HEK293T (cell line): ENCODE data around the gene TMEM256.

Experiments used
- CTCF ChIA-PET: fragments of 350-600 bp; formaldehyde crosslinking; extraction: SDS; loops from one replicate; lab custom pipeline; 2021; ENCODE audit warnings: antibody characterized with exemption, inconsistent platforms; lab: Yijun Ruan, JAX
- POLR2A ChIA-PET: fragments of 350-600 bp; formaldehyde crosslinking; extraction: SDS; loops from one replicate; lab custom pipeline; 2020; ENCODE audit warnings: antibody characterized with exemption, inconsistent platforms; lab: Yijun Ruan, JAX
- DNase-seq: peaks from one replicate; pipeline ENCODE4 v3.0.0; 2012; ENCODE audit warnings: mixed read lengths; ENCODE audit errors: extremely low spot score
- ARNT ChIP-seq: fragments of 450-650 bp; IDR thresholded peaks from 2 replicates; pipeline ENCODE4 v1.6.1; 2017; ENCODE audit warnings: mild to moderate bottlenecking
- BHLHE40 ChIP-seq: fragments of 450-650 bp; IDR thresholded peaks from 2 replicates; pipeline ENCODE4 v1.6.1; 2016; ENCODE audit warnings: mild to moderate bottlenecking, moderate library complexity, borderline replicate concordance
- CTBP1 ChIP-seq: fragments of 450-650 bp; IDR thresholded peaks from 2 replicates; pipeline ENCODE4 v1.6.1; 2016; ENCODE audit warnings: borderline replicate concordance
- ELF4 ChIP-seq: fragments of 450-650 bp; IDR thresholded peaks from 2 replicates; pipeline ENCODE4 v1.6.1; 2017; ENCODE audit warnings: antibody characterized with exemption
- FOXA1 ChIP-seq: fragments of 450-650 bp; IDR thresholded peaks from 2 replicates; pipeline ENCODE4 v1.6.1; 2016; ENCODE audit warnings: mild to moderate bottlenecking
- FOXK2 ChIP-seq: fragments of 450-650 bp; IDR thresholded peaks from 2 replicates; pipeline ENCODE4 v1.6.1; 2016; ENCODE audit warnings: mild to moderate bottlenecking
- FOXM1 ChIP-seq: fragments of 450-650 bp; IDR thresholded peaks from 2 replicates; pipeline ENCODE4 v1.6.1; 2017; ENCODE audit warnings: mild to moderate bottlenecking, borderline replicate concordance
- HDGF ChIP-seq: fragments of 450-650 bp; IDR thresholded peaks from 2 replicates; pipeline ENCODE4 v1.6.1; 2017; ENCODE audit warnings: antibody characterized with exemption, borderline replicate concordance
- L3MBTL2 ChIP-seq: fragments of 450-650 bp; conservative IDR thresholded peaks from 2 replicates; pipeline ENCODE4 v1.6.1; 2016; ENCODE audit warnings: mild to moderate bottlenecking
- LEF1 ChIP-seq: fragments of 450-650 bp; IDR thresholded peaks from 2 replicates; pipeline ENCODE4 v1.6.1; 2017; ENCODE audit warnings: mild to moderate bottlenecking, borderline replicate concordance
- NFRKB ChIP-seq: fragments of 450-650 bp; IDR thresholded peaks from 2 replicates; pipeline ENCODE4 v1.6.1; 2016; ENCODE audit warnings: mild to moderate bottlenecking, moderate library complexity
- SP1 ChIP-seq: fragments of 450-650 bp; IDR thresholded peaks from 2 replicates; pipeline ENCODE4 v1.6.1; 2017
- SUZ12 ChIP-seq: fragments of 450-650 bp; IDR thresholded peaks from 2 replicates; pipeline ENCODE4 v1.6.1; 2016; ENCODE audit warnings: mild to moderate bottlenecking
- TARDBP ChIP-seq: fragments of 450-650 bp; IDR thresholded peaks from 2 replicates; pipeline ENCODE4 v1.6.1; 2016
- ZNF384 ChIP-seq: fragments of 450-650 bp; IDR thresholded peaks from 2 replicates; pipeline ENCODE4 v1.6.1; 2016
- TF ChIP-seq, protein P1 (sequence below): fragments of 450-650 bp; IDR thresholded peaks from 2 replicates; pipeline ENCODE4 v1.6.1; 2016

Gene TMEM256

DNA sequence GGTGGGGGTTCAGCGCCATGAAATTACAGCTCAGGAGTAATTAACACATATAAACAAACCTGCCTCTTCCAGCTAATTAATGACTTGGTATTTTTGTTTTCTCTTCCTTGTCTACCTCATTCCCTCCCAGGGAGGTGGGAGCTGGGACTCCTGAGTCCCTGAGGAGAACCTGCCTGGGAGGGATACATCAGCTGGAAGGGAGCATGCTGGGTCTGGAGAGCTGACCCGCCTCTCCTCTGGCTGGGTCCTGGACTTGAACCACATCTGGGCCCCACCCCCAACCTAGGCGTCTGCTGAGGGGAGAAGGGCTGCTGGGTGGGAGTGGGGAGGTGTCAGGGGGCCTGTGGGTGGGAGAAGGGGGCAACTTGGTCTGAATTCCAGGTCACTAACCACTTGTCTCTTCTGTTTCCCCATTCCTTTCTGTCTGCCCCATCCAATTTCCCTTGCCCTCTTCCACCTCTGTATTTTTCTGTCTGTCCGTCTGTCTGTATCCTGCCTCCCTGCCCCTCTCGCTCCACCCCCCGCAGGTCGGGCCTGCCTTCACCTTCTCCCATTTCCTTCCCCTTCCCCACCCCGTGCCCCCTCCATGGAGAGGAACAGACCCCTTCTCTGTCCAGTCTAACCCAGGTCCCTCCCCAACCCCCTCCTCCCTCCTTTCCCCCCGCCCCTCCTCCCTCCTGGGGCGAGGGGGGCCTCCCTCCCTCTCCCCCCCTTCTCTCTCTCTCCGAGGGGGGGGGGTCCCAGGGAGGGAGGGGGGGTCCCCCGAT lies 3.8 kb upstream of the TMEM256 start, which contains the start of gene NLGN2:
TSS of gene NLGN2 (plus strand) at position 361 of the 767 bp plus-strand sequence. CDS start 411 bp downstream, outside the sequence.
- ChIA-PET POLR2A (interaction anchor here (1.1 to 2.7 kb wide), 5 partner anchors 13 to 78 kb away, joined by 3 to 9 read pairs (median 4); partner anchors contain the start of genes CHRNB1, NEURL4, PLSCR3 and TMEM102), CTCF (no interaction called here)
- TF ChIP-seq LEF1 (no peak), BHLHE40 (no peak), NFRKB (no peak), SP1 (no peak), SUZ12 (no peak), ARNT (no peak), FOXM1 (no peak), TARDBP (no peak), ELF4 (no peak), HDGF (no peak), CTBP1 (no peak), L3MBTL2 (no peak), ZNF384 (no peak), FOXA1 (no peak), FOXK2 (no peak)
- TF ChIP-seq, protein P1, sequence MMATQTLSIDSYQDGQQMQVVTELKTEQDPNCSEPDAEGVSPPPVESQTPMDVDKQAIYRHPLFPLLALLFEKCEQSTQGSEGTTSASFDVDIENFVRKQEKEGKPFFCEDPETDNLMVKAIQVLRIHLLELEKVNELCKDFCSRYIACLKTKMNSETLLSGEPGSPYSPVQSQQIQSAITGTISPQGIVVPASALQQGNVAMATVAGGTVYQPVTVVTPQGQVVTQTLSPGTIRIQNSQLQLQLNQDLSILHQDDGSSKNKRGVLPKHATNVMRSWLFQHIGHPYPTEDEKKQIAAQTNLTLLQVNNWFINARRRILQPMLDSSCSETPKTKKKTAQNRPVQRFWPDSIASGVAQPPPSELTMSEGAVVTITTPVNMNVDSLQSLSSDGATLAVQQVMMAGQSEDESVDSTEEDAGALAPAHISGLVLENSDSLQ = no peak
- no peak for DNase-seq

DNA sequence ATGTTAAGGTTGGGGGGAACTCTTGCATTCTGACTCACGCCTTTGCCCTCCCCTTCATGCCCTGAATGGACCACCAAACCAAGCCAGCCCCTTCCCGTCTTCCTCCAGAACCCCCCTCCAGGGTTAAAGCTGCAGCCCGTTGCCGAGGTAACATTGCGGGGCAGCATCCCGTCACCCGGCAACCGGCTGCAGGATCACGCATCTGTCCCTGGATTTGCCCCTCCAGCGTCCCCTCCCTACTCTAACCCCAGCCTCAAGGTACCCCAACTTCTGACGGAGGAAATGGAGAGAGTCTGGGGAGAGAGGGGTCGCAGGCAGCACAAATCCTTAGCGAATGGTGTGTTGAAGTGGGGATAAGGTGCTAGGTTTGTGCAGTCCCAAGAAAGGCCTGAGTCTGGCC lies 3.2 kb upstream of the TMEM256 start:
- DNase-seq = no peak
- TF ChIP-seq ARNT = no peak
- TF ChIP-seq SP1 = no peak
- TF ChIP-seq ELF4 = no peak
- no peak for TF ChIP-seq ZNF384
- no peak for TF ChIP-seq FOXA1
- no peak for TF ChIP-seq FOXK2
- TF ChIP-seq CTBP1 = no peak
- TF ChIP-seq FOXM1 = no peak
- CTCF ChIA-PET = interaction anchor here (1.2 kb wide), 1 partner anchor 52 kb away, joined by 3 read pairs; the partner anchor contains the start of gene TMEM95
- POLR2A ChIA-PET = interaction anchor here (1.1 to 2.7 kb wide), 5 partner anchors 13 to 78 kb away, joined by 3 to 9 read pairs (median 4); partner anchors contain the start of genes CHRNB1, NEURL4, PLSCR3 and TMEM102

DNA sequence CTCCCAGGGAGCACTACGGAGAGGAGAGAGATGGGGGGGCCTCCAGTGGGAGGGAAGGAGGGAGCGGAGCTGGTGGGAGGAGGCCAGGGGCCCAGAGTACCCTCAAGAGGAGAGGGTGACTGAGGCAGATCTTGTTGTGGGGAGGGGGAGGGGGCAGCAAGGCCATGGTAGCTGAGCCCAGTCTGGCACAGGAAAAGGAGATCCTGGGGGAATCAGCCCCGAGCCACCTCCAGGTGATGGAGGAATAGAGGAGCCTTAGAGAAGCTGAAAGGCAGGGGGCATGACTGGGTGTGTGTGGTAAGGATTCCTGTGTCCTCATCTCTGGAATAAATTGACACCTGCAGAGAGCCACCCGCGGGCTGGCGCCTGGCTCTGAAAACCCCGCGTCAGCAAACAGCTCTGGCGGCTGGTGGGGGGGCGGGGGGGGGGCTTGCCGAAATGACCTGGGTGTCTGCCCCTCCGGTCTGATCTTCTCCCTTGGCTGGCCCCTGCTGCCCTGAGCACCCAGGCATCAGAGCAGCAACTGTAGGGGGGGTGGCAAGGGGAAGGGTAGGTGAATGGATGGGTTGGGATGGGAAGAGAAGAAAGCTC lies 2.4 kb upstream of the TMEM256 start:
- TF ChIP-seq BHLHE40 (no peak), SP1 (no peak), CTBP1 (no peak), SUZ12 (no peak), ELF4 (no peak), ARNT (no peak), NFRKB (no peak), FOXM1 (no peak), L3MBTL2 (no peak), ZNF384 (no peak), FOXA1 (no peak), FOXK2 (no peak), TARDBP (no peak), HDGF (no peak), LEF1 (no peak)
- TF ChIP-seq, protein P1 = no peak
- CTCF ChIA-PET = interaction anchor here (1.2 kb wide), 1 partner anchor 51 kb away, joined by 3 read pairs; the partner anchor contains the start of gene TMEM95
- POLR2A ChIA-PET = interaction anchor here (0.6 to 2.7 kb wide), 5 partner anchors 12 to 181 kb away, joined by 3 to 9 read pairs (median 3); partner anchors contain the start of genes CHRNB1, PLSCR3 and TMEM102

DNA sequence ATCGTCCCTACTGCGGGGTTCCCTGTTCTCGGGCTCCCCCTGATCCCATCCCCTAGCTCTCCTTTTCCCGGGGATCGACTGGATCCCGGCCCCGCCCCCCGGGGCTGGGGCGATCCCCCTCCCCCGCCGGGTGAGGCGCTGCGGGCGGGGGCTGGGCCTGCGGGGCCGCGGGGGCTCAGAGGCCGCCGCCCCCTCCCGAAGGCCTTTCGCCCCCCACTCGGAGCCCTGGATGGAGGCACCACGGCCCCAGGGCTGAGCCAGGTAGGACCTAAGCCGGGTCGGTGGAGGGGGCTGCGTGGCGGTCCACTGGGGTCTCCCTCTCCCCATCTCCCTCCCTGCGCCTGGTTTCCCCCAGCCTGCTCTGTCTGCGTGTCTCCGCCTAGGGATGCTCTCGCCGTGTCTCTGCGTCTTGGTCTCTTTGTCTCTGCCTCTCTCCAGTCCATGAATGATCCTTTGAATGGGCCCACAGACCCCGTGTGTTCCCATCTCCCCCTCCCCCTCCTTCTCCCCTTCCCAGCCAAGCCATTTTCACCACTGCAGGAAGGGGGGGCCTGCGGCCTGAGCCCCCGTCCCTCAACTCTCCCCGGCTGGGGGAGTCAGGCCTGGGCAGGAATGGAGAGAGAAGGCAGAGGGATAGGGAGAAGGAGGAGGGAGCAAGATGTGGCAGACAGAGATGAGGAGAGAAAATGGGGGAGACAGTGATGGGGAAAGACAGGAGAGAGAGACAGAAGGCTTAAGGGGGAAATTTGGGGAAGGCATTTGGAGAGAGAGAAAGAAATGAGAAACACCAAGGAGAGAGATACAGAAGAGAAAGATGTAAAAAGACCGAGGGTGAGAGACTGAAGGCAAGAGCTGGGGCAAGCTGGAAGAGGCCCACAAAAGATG lies 1.7 kb upstream of the TMEM256 start:
- no peak for DNase-seq
- ChIA-PET CTCF (interaction anchor here (1.2 kb wide), 1 partner anchor 50 kb away, joined by 3 read pairs; the partner anchor contains the start of gene TMEM95), POLR2A (interaction anchor here (0.6 to 2.7 kb wide), 3 partner anchors 30 to 182 kb away, joined by 3 to 9 read pairs (median 6); partner anchors contain the start of gene TMEM102)
- no peak for TF ChIP-seq FOXK2
- TF ChIP-seq ARNT = no peak
- TF ChIP-seq L3MBTL2 = no peak
- TF ChIP-seq NFRKB = no peak
- TF ChIP-seq, protein P1 = no peak
- TF ChIP-seq ELF4 = no peak
- TF ChIP-seq TARDBP = no peak
- TF ChIP-seq BHLHE40 = no peak
- TF ChIP-seq FOXA1 = no peak
- TF ChIP-seq ZNF384 = no peak
- no peak for TF ChIP-seq LEF1
- TF ChIP-seq HDGF = no peak
- TF ChIP-seq CTBP1 = no peak; the same call in 1 of the 2 replicates
- TF ChIP-seq SP1 = no peak

More for the DNA sequence above, 2.4 kb upstream of the TMEM256 start:
- DNase-seq = no peak
